B cell (primary cell): ENCODE measurements around the gene CNRIP1.

Experiments
- EZH2 ChIP-seq: IDR thresholded peaks from 2 replicates; pipeline ENCODE4 v1.6.1; 2012; ENCODE audit warnings: borderline replicate concordance, low read depth, mild to moderate bottlenecking, moderate library complexity, low read length; ENCODE audit not compliant: insufficient read depth, poor library complexity, severe bottlenecking
- TF ChIP-seq, protein P1 (sequence below): fragments of 200-600 bp; IDR thresholded peaks from one replicate; pipeline ENCODE4 v1.8.0; 2022; ENCODE audit warnings: antibody characterized with exemption, mild to moderate bottlenecking

GRCh38 chr2:68352651-68353391 lies 33.1 kb upstream of the CNRIP1 start:
- TF ChIP-seq, protein P1, sequence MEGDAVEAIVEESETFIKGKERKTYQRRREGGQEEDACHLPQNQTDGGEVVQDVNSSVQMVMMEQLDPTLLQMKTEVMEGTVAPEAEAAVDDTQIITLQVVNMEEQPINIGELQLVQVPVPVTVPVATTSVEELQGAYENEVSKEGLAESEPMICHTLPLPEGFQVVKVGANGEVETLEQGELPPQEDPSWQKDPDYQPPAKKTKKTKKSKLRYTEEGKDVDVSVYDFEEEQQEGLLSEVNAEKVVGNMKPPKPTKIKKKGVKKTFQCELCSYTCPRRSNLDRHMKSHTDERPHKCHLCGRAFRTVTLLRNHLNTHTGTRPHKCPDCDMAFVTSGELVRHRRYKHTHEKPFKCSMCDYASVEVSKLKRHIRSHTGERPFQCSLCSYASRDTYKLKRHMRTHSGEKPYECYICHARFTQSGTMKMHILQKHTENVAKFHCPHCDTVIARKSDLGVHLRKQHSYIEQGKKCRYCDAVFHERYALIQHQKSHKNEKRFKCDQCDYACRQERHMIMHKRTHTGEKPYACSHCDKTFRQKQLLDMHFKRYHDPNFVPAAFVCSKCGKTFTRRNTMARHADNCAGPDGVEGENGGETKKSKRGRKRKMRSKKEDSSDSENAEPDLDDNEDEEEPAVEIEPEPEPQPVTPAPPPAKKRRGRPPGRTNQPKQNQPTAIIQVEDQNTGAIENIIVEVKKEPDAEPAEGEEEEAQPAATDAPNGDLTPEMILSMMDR, result no peak
- TF ChIP-seq EZH2, result no peak
